ENCODE data around the gene LCAT. TPM values are rescaled to one million over a fixed set of nuclear protein-coding genes. Genes with fewer than 3 reads are reported as not detected.
A peak's percentile ranks its signal among the peaks of the same experiment; 100 is the strongest.

LCAT gene
- total and polyA plus RNA-seq, 11 donors: 9.7 to 31.7 (median 18.2) TPM

DNA sequence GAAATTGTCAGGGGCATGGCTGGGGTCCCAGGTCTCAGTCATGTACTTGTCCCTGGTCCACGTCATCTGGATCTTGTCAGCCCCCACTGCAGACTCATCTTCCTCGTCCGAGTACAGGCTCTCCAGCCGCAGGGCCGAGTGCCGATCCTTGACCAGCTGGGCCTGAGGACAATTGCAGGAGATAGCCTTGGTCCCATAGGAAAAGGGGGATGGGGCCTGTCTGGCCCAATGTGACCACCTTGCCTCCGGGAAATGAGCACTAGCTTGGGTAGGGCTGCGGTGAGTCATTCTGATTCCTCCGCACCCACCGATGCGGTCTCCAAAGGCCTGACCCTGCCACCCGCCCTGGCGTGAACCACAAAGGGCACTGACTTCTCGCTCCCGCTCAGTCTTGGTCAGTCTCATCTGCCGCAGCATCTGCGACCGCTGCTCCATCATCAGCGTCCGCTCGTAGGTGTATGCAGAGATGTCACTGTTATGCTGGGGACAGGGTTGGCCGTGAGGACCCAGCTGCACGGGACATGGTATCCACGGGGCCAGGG is 1.5 kb upstream of the LCAT start:
- 69 to 85% (median 71%) methylated on average over 13 to 24 of the region's 24 CpGs for WGBS, 4 donors
- no peak overlapping the region for H3K4me3 ChIP-seq
- no peaks in the 10 kb centered on the region for H3K9me3 ChIP-seq
- intact Hi-C loops (cut with DNase I): no loop called here
- TF ChIP-seq, protein P1, sequence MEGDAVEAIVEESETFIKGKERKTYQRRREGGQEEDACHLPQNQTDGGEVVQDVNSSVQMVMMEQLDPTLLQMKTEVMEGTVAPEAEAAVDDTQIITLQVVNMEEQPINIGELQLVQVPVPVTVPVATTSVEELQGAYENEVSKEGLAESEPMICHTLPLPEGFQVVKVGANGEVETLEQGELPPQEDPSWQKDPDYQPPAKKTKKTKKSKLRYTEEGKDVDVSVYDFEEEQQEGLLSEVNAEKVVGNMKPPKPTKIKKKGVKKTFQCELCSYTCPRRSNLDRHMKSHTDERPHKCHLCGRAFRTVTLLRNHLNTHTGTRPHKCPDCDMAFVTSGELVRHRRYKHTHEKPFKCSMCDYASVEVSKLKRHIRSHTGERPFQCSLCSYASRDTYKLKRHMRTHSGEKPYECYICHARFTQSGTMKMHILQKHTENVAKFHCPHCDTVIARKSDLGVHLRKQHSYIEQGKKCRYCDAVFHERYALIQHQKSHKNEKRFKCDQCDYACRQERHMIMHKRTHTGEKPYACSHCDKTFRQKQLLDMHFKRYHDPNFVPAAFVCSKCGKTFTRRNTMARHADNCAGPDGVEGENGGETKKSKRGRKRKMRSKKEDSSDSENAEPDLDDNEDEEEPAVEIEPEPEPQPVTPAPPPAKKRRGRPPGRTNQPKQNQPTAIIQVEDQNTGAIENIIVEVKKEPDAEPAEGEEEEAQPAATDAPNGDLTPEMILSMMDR (IDR thresholded peaks at IDR 0.05): no peak
- TF ChIP-seq POLR2A (IDR thresholded peaks at IDR 0.05): no peak
- ATAC-seq: peak in 2 of 4 donors; percentile 0 to 5
- H3K27ac ChIP-seq: peak overlapping the region in 11 of 12 donors; percentile 8 to 89 (median 68)
- DNase-seq: peak in 2 of 5 donors; percentile 60 to 75
- peaks cover 4 to 60% (median 32%) of the 10 kb centered on the region in 12 donors for H3K4me1 ChIP-seq
- no peaks in the 10 kb centered on the region for H3K27me3 ChIP-seq
- H3K36me3 ChIP-seq: peaks cover 15 to 99% (median 96%) of the 10 kb centered on the region in 9 donors

DNA sequence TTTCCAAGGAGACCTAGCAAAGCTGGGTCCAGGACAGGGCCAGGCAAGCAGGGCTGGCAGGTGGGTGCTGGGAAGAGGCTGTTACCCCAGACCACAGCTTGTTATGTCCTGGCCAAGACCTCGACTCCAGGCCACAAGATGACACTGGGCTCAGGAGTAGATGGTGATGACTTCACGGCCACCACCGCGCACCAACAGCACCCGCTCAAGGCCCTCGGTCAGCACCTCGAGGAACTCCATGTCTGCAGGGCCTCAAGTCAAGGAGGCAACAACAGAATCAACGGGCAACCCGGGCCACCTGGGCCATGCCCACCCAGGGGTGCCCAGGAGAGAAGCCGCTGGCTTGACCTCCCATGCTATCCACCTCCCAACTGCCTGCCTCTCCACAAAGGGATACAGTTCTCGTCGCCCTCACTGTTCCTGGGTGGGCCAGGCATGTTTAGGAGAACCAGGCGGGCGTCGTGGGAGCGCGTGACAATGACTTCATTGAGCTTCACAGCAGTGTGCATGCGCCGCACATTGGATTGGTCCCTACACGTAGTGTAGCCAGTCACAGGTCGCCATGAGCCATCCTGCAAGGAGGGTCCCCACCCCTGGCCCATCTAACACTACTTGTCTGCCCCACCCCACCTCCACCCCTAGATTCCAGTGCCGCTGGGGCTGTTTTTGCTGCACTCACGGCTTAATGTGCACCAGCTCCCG is 921 bp upstream of the LCAT start:
- ATAC-seq: no peak
- no peak for TF ChIP-seq POLR2A (IDR thresholded peaks at IDR 0.05)
- TF ChIP-seq, protein P1 (IDR thresholded peaks at IDR 0.05): no peak
- intact Hi-C loops (cut with DNase I): loop anchor here in 2 of 10 donors (5.0 kb wide), 2 partner anchors 77 to 97 kb away; partner anchors contain the start of genes DDX28 (in 1 of the 2) and DUS2 (in 1 of the 2)
- no peak for DNase-seq
- Histone ChIP-seq H3K9me3 (no peaks in the 10 kb centered on the region), H3K4me1 (peaks cover 4 to 66% (median 32%) of the 10 kb centered on the region in 12 donors), H3K4me3 (no peak overlapping the region), H3K27me3 (no peaks in the 10 kb centered on the region), H3K36me3 (peaks cover 15 to 99% (median 96%) of the 10 kb centered on the region in 9 donors), H3K27ac (peak overlapping the region in 11 of 12 donors; percentile 47 to 89 (median 68))
- WGBS, 4 donors: 84 to 87% (median 86%) methylated on average over 13 to 24 of the region's 24 CpGs

DNA sequence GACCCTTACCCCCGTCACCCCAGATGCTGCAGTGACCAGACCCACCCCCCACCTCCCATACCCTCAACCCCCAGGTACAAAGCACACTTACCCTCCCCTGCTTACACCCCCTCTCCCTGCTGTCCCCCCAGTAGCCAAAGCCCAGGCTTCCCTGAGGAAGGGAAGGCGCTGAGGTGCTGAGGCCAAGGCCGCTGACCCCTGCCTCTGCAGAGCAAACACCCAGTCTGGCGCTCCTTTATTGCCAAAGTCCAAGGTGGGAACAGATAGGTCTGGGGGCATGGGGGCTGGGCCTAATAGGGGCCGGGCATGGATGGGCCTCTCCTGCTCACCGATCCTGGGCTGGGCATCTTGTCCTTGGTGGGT is 683 bp downstream of the LCAT start:
- H3K36me3 ChIP-seq: peaks cover 15 to 94% (median 88%) of the 10 kb centered on the region in 9 donors
- intact Hi-C loops (cut with DNase I): loop anchor here in 2 of 10 donors (5.0 kb wide), 2 partner anchors 79 to 99 kb away; partner anchors contain the start of genes DDX28 (in 1 of the 2) and DUS2 (in 1 of the 2)
- no peak overlapping the region for H3K4me3 ChIP-seq
- no peaks in the 10 kb centered on the region for H3K9me3 ChIP-seq
- TF ChIP-seq, protein P1 (IDR thresholded peaks at IDR 0.05): no peak
- no peak for TF ChIP-seq POLR2A (IDR thresholded peaks at IDR 0.05)
- H3K27me3 ChIP-seq: no peaks in the 10 kb centered on the region
- H3K4me1 ChIP-seq: peaks cover 4 to 71% (median 32%) of the 10 kb centered on the region in 12 donors
- ATAC-seq (no peak), DNase-seq (no peak)
- WGBS, 4 donors: 77 to 93% (median 88%) methylated on average over 3 to 6 of the region's 6 CpGs
- peak overlapping the region in 11 of 12 donors; percentile 25 to 89 (median 68) for H3K27ac ChIP-seq
